Measurements from ENCODE around the gene KCTD13.
"Not testable (repeated sequence)": the region's sequence is repeated elsewhere in the genome, so short reads cannot be mapped to it uniquely, and the experiment has no call there.

DNA sequence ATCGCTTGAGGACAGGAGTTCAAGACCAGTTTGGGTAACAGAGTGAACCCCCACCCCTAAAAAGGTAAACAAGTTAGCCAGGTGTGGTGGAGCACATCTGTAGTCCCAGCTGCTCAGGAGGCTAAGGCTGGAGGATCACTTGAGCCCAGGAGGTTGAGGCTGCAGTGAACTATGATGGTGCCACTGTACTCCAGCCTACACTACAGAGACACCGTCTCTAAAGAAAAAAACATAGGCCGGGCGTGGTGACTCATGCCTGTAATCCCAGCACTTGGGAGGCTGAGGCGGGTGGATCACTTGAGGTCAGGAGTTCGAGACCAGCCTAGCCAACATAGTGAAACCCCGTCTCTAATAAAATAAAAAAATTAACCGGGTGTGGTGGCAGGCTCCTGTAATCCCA is 57.0 kb downstream of the KCTD13 start:
- TF ChIP-seq, protein P1, sequence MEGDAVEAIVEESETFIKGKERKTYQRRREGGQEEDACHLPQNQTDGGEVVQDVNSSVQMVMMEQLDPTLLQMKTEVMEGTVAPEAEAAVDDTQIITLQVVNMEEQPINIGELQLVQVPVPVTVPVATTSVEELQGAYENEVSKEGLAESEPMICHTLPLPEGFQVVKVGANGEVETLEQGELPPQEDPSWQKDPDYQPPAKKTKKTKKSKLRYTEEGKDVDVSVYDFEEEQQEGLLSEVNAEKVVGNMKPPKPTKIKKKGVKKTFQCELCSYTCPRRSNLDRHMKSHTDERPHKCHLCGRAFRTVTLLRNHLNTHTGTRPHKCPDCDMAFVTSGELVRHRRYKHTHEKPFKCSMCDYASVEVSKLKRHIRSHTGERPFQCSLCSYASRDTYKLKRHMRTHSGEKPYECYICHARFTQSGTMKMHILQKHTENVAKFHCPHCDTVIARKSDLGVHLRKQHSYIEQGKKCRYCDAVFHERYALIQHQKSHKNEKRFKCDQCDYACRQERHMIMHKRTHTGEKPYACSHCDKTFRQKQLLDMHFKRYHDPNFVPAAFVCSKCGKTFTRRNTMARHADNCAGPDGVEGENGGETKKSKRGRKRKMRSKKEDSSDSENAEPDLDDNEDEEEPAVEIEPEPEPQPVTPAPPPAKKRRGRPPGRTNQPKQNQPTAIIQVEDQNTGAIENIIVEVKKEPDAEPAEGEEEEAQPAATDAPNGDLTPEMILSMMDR (conservative IDR thresholded peaks at IDR 0.05; ENCODE audit: low read depth, low read length) = not testable (repeated sequence)
- TF ChIP-seq EZH2 (IDR thresholded peaks at IDR 0.05; ENCODE audit: low read length, unreplicated experiment); EZH2phosphoT487 (IDR thresholded peaks at IDR 0.05; ENCODE audit: borderline replicate concordance, low read length): not testable (repeated sequence)

Data from PC-3 (cell line).